A673 (cell line): Measurements from ENCODE around the gene MAPK4. TPM values are rescaled to one million over a fixed set of nuclear protein-coding genes. Genes with fewer than 3 reads are reported as not detected.
"Not testable (repeated sequence)": the region's sequence is repeated elsewhere in the genome, so short reads cannot be mapped to it uniquely, and the experiment has no call there.

Source experiments
- BruUV-seq: library from RNA; stranded (reverse); fragments of 400-500 nt; replicated peaks from 2 replicates; lab custom pipeline; 2021; lab: Mats Ljungman, UMichigan
- CTCF ChIA-PET: fragments of 300-600 bp; sonication (Branson Sonifier 250); formaldehyde crosslinking; loops from one replicate; lab custom pipeline; 2022; ENCODE audit warnings: antibody characterized with exemption; lab: Charles Lee
- POLR2A ChIA-PET: fragments of 300-600 bp; sonication (Branson Sonifier 250); formaldehyde crosslinking; loops from one replicate; lab custom pipeline; 2022; ENCODE audit warnings: antibody characterized with exemption; ENCODE audit not compliant: low non-redundant PET; lab: Charles Lee
- DNase-seq: peaks from one replicate; pipeline ENCODE4 v3.0.0-alpha.2; 2015; ENCODE audit warnings: low spot score
- H3K27ac ChIP-seq: fragments of 200-600 bp; sonication (generic); 2 replicates; pipeline ENCODE4 v1.5.1; 2016; ENCODE audit warnings: mixed run types, low read depth, mild to moderate bottlenecking, mixed read lengths, antibody characterized with exemption, low read length; ENCODE audit not compliant: poor library complexity, severe bottlenecking
- H3K27me3 ChIP-seq: fragments of 200-600 bp; sonication (generic); replicated peaks from 2 replicates; pipeline ENCODE4 v1.6.1; 2017; ENCODE audit warnings: mixed run types, low read depth, mild to moderate bottlenecking, mixed read lengths, antibody characterized with exemption, low read length; ENCODE audit not compliant: insufficient read depth, poor library complexity
- H3K36me3 ChIP-seq: fragments of 200-600 bp; sonication (generic); 2 replicates; pipeline ENCODE4 v1.6.1; 2016; ENCODE audit warnings: mixed run types, mild to moderate bottlenecking, mixed read lengths, antibody characterized with exemption, low read length; ENCODE audit not compliant: insufficient read depth, poor library complexity, severe bottlenecking
- H3K4me1 ChIP-seq: fragments of 200-600 bp; sonication (generic); 2 replicates; pipeline ENCODE4 v1.6.1; 2017; ENCODE audit warnings: mixed run types, mild to moderate bottlenecking, mixed read lengths, antibody characterized with exemption, low read length; ENCODE audit not compliant: insufficient read depth, poor library complexity, severe bottlenecking
- H3K4me3 ChIP-seq: fragments of 200-600 bp; sonication (generic); 2 replicates; pipeline ENCODE4 v1.5.1; 2016; ENCODE audit warnings: low read depth, mixed run types, mild to moderate bottlenecking, mixed read lengths, low read length; ENCODE audit not compliant: poor library complexity, severe bottlenecking
- H3K9me3 ChIP-seq: fragments of 200-600 bp; sonication (generic); 2 replicates; pipeline ENCODE4 v1.6.1; 2016; ENCODE audit warnings: mixed run types, low read depth, mild to moderate bottlenecking, mixed read lengths, antibody characterized with exemption, low read length; ENCODE audit not compliant: poor library complexity, severe bottlenecking
- EZH2 ChIP-seq: fragments of 200-600 bp; sonication (generic); IDR thresholded peaks from 2 replicates; pipeline ENCODE4 v1.6.1; 2017; ENCODE audit warnings: borderline replicate concordance, low read depth, mild to moderate bottlenecking, mixed read lengths, antibody characterized with exemption, low read length; ENCODE audit not compliant: poor library complexity, severe bottlenecking
- intact Hi-C: fragments of 100-400 bp; cut with micrococcal nuclease; formaldehyde crosslinking; loops from one replicate; pipeline ENCODE4 v1.10.0; 2022; ENCODE audit not compliant: unreplicated experiment
- total RNA-seq: library from RNA; stranded (reverse); gene quantifications from 2 replicates; pipeline ENCODE4 v1.2.3, GENCODE V29; 2021
- TF ChIP-seq, protein P1 (sequence below): fragments of 300-800, 200-600 bp; sonication (generic); conservative IDR thresholded peaks from 2 replicates; pipeline ENCODE4 v1.5.1; 2017; ENCODE audit warnings: low read depth, mild to moderate bottlenecking, antibody characterized with exemption, low read length, moderate library complexity, mixed read lengths

MAPK4 gene
- total RNA-seq, 1 experiment from 2014 or later = 0.62 TPM

DNA sequence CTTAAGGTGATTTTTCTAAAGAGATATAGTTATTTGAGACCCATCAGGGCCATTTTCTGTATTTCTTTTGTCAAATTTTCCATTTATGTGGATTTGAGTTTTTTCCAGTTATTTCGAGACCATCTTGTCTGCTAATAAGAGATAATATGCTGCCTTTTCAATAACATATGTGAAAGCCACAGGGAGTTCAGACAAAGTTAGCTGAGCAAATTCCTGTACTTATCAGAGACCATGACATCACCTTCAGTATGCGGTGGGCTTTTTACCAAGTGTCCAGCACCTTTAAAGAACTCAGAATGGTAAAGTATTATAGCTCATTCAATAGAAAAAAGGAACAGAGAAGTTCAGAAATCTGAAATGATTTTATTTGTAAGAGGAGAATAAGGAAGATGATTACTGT lies 11.7 kb downstream of the MAPK4 start:
- ChIA-PET CTCF (interaction anchor here (0.6 kb wide), 1 partner anchor 131 kb away, joined by 8 read pairs; no protein-coding TSS in a partner anchor), POLR2A (no interaction called here)
- DNase-seq = no peak
- Histone ChIP-seq H3K4me3 (no peak overlapping the region), H3K36me3 (no peaks in the 10 kb centered on the region), H3K27me3 (peaks cover 45% of the 10 kb centered on the region), H3K27ac (no peak overlapping the region), H3K9me3 (no peaks in the 10 kb centered on the region), H3K4me1 (no peaks in the 10 kb centered on the region)
- no TSS peak for BruUV-seq
- intact Hi-C loops = loop anchor here (10.0 kb wide), 1 partner anchor 213 kb away; no protein-coding TSS in a partner anchor
- no peak for TF ChIP-seq EZH2
- TF ChIP-seq, protein P1, sequence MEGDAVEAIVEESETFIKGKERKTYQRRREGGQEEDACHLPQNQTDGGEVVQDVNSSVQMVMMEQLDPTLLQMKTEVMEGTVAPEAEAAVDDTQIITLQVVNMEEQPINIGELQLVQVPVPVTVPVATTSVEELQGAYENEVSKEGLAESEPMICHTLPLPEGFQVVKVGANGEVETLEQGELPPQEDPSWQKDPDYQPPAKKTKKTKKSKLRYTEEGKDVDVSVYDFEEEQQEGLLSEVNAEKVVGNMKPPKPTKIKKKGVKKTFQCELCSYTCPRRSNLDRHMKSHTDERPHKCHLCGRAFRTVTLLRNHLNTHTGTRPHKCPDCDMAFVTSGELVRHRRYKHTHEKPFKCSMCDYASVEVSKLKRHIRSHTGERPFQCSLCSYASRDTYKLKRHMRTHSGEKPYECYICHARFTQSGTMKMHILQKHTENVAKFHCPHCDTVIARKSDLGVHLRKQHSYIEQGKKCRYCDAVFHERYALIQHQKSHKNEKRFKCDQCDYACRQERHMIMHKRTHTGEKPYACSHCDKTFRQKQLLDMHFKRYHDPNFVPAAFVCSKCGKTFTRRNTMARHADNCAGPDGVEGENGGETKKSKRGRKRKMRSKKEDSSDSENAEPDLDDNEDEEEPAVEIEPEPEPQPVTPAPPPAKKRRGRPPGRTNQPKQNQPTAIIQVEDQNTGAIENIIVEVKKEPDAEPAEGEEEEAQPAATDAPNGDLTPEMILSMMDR = no peak

- DNase-seq, H3K27ac ChIP-seq, BruUV-seq, POLR2A ChIA-PET, H3K4me3 ChIP-seq, H3K4me1 ChIP-seq, H3K36me3 ChIP-seq, H3K9me3 ChIP-seq, CTCF ChIA-PET: not testable (repeated sequence)
- intact Hi-C loops = loop anchor here (10.0 kb wide), 1 partner anchor 212 kb away; no protein-coding TSS in a partner anchor
- peaks cover 50% of the 10 kb centered on the region for H3K27me3 ChIP-seq
Observed at GRCh38 chr18:50573196-50573595, 13.3 kb downstream of the MAPK4 start.

- ChIA-PET CTCF (no interaction called here), POLR2A (no interaction called here)
- TF ChIP-seq, protein P1 = peak; percentile 49
- TF ChIP-seq EZH2 = no peak
- intact Hi-C loops = loop anchor here (10.0 kb wide), 1 partner anchor 211 kb away; no protein-coding TSS in a partner anchor
- DNase-seq = no peak
- no TSS peak for BruUV-seq
- H3K4me1 ChIP-seq = no peaks in the 10 kb centered on the region
- peaks cover 50% of the 10 kb centered on the region for H3K27me3 ChIP-seq
- no peaks in the 10 kb centered on the region for H3K9me3 ChIP-seq
- no peak overlapping the region for H3K27ac ChIP-seq
- no peak overlapping the region for H3K4me3 ChIP-seq
- no peaks in the 10 kb centered on the region for H3K36me3 ChIP-seq
Observed at GRCh38 chr18:50573679-50574078, 13.8 kb downstream of the MAPK4 start.

GRCh38 chr18:50578030-50578429 lies 18.1 kb downstream of the MAPK4 start:
- BruUV-seq = no TSS peak
- intact Hi-C loops = loop anchor here (10.0 kb wide), 1 partner anchor 207 kb away; no protein-coding TSS in a partner anchor

More at GRCh38 chr18:50578030-50578429, 18.1 kb downstream of the MAPK4 start:
- H3K27me3 ChIP-seq = peaks cover 37% of the 10 kb centered on the region
- no peaks in the 10 kb centered on the region for H3K9me3 ChIP-seq
- no peak for DNase-seq
- no peaks in the 10 kb centered on the region for H3K4me1 ChIP-seq
- H3K4me3 ChIP-seq = no peak overlapping the region
- POLR2A ChIA-PET = no interaction called here
- TF ChIP-seq EZH2 = no peak
- TF ChIP-seq, protein P1 = no peak
- H3K36me3 ChIP-seq = no peaks in the 10 kb centered on the region
- no peak overlapping the region for H3K27ac ChIP-seq
- CTCF ChIA-PET = no interaction called here
